GM10266 (cell line): ENCODE results near the gene ZNF3.
"Not testable (repeated sequence)": the region's sequence is repeated elsewhere in the genome, so short reads cannot be mapped to it uniquely, and the experiment has no call there.

Source experiments
- DNase-seq: peaks from one replicate; pipeline ENCODE4 v3.0.0; 2012; ENCODE audit errors: extremely low spot score
- CTCF ChIP-seq: IDR thresholded peaks from 2 replicates; pipeline ENCODE4 v1.5.1; 2012; ENCODE audit warnings: mild to moderate bottlenecking, low read depth; ENCODE audit not compliant: control insufficient read depth, insufficient read depth; ENCODE audit errors: missing control alignments

Gene ZNF3

GRCh38 chr7:100081535-100082102 lies at the start of gene ZNF3:
ZNF3 (minus strand) TSS chr7:100081723; CDS start chr7:100077357, 4,366 bp downstream.
- peak; percentile 95 for DNase-seq
- peak; percentile 96 for TF ChIP-seq CTCF

- DNase-seq: peak; percentile 79
- TF ChIP-seq CTCF: peak; percentile 95
Measured at GRCh38 chr7:100130608-100131453, 49.3 kb upstream of the ZNF3 start.

GRCh38 chr7:100130220-100130607 lies 48.7 kb upstream of the ZNF3 start:
- not testable (repeated sequence) for DNase-seq

- no peak for TF ChIP-seq CTCF
- DNase-seq: no peak
Measured at GRCh38 chr7:100128637-100128963, 47.1 kb upstream of the ZNF3 start.

- DNase-seq: peak; percentile 40
- no peak for TF ChIP-seq CTCF
Measured at GRCh38 chr7:100127866-100128636, 46.5 kb upstream of the ZNF3 start.

- peak; percentile 92 for DNase-seq
- no peak for TF ChIP-seq CTCF
Measured at GRCh38 chr7:100126931-100127865, 45.7 kb upstream of the ZNF3 start, which contains the start of gene MBLAC1. MBLAC1 (plus strand) TSS chr7:100126967; CDS start chr7:100127396, 429 bp downstream.
